WTC11 (cell line): ENCODE data around the gene RNF212.

Experiments used
- CREB1 ChIP-seq: sonication (generic); formaldehyde crosslinking; IDR thresholded peaks from 2 replicates; pipeline ENCODE4 v1.8.0; 2023; ENCODE audit warnings: mild to moderate bottlenecking, missing genetic modification reagents
- ESRRA ChIP-seq: sonication (generic); formaldehyde crosslinking; IDR thresholded peaks from 2 replicates; pipeline ENCODE4 v1.8.1; 2022; ENCODE audit warnings: mild to moderate bottlenecking, missing genetic modification reagents, borderline replicate concordance
- TCF7 ChIP-seq: sonication (generic); formaldehyde crosslinking; IDR thresholded peaks from 2 replicates; pipeline ENCODE4 v1.8.0; 2022; ENCODE audit warnings: mild to moderate bottlenecking, low read depth, missing genetic modification reagents, moderate library complexity
- ZNF263 ChIP-seq: sonication (generic); formaldehyde crosslinking; IDR thresholded peaks from 2 replicates; pipeline ENCODE4 v1.8.1; 2022; ENCODE audit warnings: low read depth, mild to moderate bottlenecking, moderate library complexity, missing genetic modification reagents
- TF ChIP-seq, protein P1 (sequence below): sonication (generic); formaldehyde crosslinking; IDR thresholded peaks from 2 replicates; pipeline ENCODE4 v1.8.1; 2023; ENCODE audit warnings: mild to moderate bottlenecking, moderate library complexity, missing genetic modification reagents
- TF ChIP-seq, protein P2 (sequence below): sonication (generic); formaldehyde crosslinking; IDR thresholded peaks from 2 replicates; pipeline ENCODE4 v1.8.1; 2022; ENCODE audit warnings: low read depth, missing genetic modification reagents, borderline replicate concordance
- TF ChIP-seq, protein P3 (sequence below): fragments of 200-600 bp; IDR thresholded peaks from 2 replicates; pipeline ENCODE4 v1.8.0; 2022; ENCODE audit warnings: antibody characterized with exemption
- TF ChIP-seq, protein P4 (sequence below): sonication (generic); formaldehyde crosslinking; IDR thresholded peaks from 2 replicates; pipeline ENCODE4 v1.8.1; 2022; ENCODE audit warnings: mild to moderate bottlenecking, moderate library complexity, missing genetic modification reagents
- TF ChIP-seq, protein P5 (sequence below): sonication (generic); formaldehyde crosslinking; IDR thresholded peaks from 2 replicates; pipeline ENCODE4 v1.8.0; 2022; ENCODE audit warnings: mild to moderate bottlenecking, missing genetic modification reagents

DNA sequence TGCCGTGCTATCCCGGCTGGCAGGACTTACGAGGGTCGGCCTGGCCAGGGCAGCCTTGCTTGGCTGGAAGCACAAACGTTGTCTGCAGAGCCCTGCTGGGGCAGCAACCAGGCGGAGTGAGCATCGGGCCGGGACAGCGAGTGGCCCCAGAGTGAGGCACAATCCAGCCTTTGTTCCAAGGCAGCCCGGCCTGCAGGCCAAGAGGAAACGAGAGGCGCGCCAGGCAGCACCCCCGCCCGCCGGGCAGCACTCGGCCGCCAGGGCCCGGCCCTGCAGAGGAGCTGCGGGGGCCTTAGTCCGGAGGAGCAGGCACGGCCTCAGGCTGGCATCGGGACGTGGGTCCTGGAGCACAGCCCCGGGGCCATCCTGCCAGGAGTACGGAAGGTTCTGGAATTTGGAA lies 77.9 kb downstream of the RNF212 start:
- TF ChIP-seq, protein P1, sequence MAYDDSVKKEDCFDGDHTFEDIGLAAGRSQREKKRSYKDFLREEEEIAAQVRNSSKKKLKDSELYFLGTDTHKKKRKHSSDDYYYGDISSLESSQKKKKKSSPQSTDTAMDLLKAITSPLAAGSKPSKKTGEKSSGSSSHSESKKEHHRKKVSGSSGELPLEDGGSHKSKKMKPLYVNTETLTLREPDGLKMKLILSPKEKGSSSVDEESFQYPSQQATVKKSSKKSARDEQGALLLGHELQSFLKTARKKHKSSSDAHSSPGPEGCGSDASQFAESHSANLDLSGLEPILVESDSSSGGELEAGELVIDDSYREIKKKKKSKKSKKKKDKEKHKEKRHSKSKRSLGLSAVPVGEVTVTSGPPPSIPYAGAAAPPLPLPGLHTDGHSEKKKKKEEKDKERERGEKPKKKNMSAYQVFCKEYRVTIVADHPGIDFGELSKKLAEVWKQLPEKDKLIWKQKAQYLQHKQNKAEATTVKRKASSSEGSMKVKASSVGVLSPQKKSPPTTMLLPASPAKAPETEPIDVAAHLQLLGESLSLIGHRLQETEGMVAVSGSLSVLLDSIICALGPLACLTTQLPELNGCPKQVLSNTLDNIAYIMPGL, result no peak
- TF ChIP-seq, protein P2, sequence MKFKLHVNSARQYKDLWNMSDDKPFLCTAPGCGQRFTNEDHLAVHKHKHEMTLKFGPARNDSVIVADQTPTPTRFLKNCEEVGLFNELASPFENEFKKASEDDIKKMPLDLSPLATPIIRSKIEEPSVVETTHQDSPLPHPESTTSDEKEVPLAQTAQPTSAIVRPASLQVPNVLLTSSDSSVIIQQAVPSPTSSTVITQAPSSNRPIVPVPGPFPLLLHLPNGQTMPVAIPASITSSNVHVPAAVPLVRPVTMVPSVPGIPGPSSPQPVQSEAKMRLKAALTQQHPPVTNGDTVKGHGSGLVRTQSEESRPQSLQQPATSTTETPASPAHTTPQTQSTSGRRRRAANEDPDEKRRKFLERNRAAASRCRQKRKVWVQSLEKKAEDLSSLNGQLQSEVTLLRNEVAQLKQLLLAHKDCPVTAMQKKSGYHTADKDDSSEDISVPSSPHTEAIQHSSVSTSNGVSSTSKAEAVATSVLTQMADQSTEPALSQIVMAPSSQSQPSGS, result no peak
- TF ChIP-seq, protein P3, sequence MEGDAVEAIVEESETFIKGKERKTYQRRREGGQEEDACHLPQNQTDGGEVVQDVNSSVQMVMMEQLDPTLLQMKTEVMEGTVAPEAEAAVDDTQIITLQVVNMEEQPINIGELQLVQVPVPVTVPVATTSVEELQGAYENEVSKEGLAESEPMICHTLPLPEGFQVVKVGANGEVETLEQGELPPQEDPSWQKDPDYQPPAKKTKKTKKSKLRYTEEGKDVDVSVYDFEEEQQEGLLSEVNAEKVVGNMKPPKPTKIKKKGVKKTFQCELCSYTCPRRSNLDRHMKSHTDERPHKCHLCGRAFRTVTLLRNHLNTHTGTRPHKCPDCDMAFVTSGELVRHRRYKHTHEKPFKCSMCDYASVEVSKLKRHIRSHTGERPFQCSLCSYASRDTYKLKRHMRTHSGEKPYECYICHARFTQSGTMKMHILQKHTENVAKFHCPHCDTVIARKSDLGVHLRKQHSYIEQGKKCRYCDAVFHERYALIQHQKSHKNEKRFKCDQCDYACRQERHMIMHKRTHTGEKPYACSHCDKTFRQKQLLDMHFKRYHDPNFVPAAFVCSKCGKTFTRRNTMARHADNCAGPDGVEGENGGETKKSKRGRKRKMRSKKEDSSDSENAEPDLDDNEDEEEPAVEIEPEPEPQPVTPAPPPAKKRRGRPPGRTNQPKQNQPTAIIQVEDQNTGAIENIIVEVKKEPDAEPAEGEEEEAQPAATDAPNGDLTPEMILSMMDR, result no peak
- no peak for TF ChIP-seq TCF7 (CRISPR knock-in tag)
- TF ChIP-seq ESRRA, result no peak
- TF ChIP-seq, protein P4, sequence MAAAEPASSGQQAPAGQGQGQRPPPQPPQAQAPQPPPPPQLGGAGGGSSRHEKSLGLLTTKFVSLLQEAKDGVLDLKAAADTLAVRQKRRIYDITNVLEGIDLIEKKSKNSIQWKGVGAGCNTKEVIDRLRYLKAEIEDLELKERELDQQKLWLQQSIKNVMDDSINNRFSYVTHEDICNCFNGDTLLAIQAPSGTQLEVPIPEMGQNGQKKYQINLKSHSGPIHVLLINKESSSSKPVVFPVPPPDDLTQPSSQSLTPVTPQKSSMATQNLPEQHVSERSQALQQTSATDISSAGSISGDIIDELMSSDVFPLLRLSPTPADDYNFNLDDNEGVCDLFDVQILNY (CRISPR knock-in tag), result no peak
- TF ChIP-seq, protein P5, sequence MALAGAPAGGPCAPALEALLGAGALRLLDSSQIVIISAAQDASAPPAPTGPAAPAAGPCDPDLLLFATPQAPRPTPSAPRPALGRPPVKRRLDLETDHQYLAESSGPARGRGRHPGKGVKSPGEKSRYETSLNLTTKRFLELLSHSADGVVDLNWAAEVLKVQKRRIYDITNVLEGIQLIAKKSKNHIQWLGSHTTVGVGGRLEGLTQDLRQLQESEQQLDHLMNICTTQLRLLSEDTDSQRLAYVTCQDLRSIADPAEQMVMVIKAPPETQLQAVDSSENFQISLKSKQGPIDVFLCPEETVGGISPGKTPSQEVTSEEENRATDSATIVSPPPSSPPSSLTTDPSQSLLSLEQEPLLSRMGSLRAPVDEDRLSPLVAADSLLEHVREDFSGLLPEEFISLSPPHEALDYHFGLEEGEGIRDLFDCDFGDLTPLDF, result no peak
- TF ChIP-seq ZNF263 (CRISPR knock-in tag), result no peak
- TF ChIP-seq CREB1 (CRISPR knock-in tag), result no peak
